HG02763 (cell line): ENCODE results near the gene CARMIL1.
"Not testable (repeated sequence)": the region's sequence is repeated elsewhere in the genome, so short reads cannot be mapped to it uniquely, and the experiment has no call there.

Experiments used
- ATAC-seq: cut with Tn5 transposase; IDR thresholded peaks from one replicate; pipeline ENCODE4 v1.9.1; 2021; ENCODE audit warnings: mild to moderate bottlenecking, moderate library complexity; ENCODE audit not compliant: unreplicated experiment

Gene CARMIL1

GRCh38 chr6:25548451-25548850, 269.3 kb downstream of the CARMIL1 start:
- ATAC-seq = no peak

- no peak for ATAC-seq
Observed at GRCh38 chr6:25550631-25551030, 271.5 kb downstream of the CARMIL1 start.

GRCh38 chr6:25553502-25553901, 274.3 kb downstream of the CARMIL1 start:
- ATAC-seq = no peak

GRCh38 chr6:25555188-25555587, 276.0 kb downstream of the CARMIL1 start:
- ATAC-seq = no peak

- ATAC-seq = no peak
Observed at GRCh38 chr6:25556516-25556915, 277.3 kb downstream of the CARMIL1 start.

- no peak for ATAC-seq
Observed at GRCh38 chr6:25558155-25558817, 279.1 kb downstream of the CARMIL1 start.

GRCh38 chr6:25560865-25561264, 281.7 kb downstream of the CARMIL1 start:
- no peak for ATAC-seq

- ATAC-seq = no peak
Observed at GRCh38 chr6:25564943-25565342, 285.8 kb downstream of the CARMIL1 start.

GRCh38 chr6:25570578-25570977, 291.4 kb downstream of the CARMIL1 start:
- no peak for ATAC-seq

GRCh38 chr6:25576919-25577318, 297.7 kb downstream of the CARMIL1 start:
- no peak for ATAC-seq

GRCh38 chr6:25578538-25578937, 299.4 kb downstream of the CARMIL1 start:
- ATAC-seq = no peak

- ATAC-seq = no peak
Observed at GRCh38 chr6:25579391-25579883, 300.3 kb downstream of the CARMIL1 start.

GRCh38 chr6:25579902-25580495, 300.8 kb downstream of the CARMIL1 start:
- no peak for ATAC-seq

GRCh38 chr6:25582101-25582500, 302.9 kb downstream of the CARMIL1 start:
- ATAC-seq = no peak

- no peak for ATAC-seq
Observed at GRCh38 chr6:25583099-25583498, 303.9 kb downstream of the CARMIL1 start.

GRCh38 chr6:25583906-25584305, 304.7 kb downstream of the CARMIL1 start:
- ATAC-seq = no peak

- ATAC-seq = no peak
Observed at GRCh38 chr6:25585225-25585624, 306.1 kb downstream of the CARMIL1 start.

GRCh38 chr6:25586119-25586518, 306.9 kb downstream of the CARMIL1 start:
- ATAC-seq = not testable (repeated sequence)

- no peak for ATAC-seq
Observed at GRCh38 chr6:25586927-25587326, 307.8 kb downstream of the CARMIL1 start.

GRCh38 chr6:25590986-25591385, 311.8 kb downstream of the CARMIL1 start:
- ATAC-seq = no peak

- ATAC-seq = no peak
Observed at GRCh38 chr6:25596928-25597818, 318.0 kb downstream of the CARMIL1 start.
